K562 (cell line): ENCODE data around the gene ZSCAN5C. TPM values are rescaled to one million over a fixed set of nuclear protein-coding genes. Genes with fewer than 3 reads are reported as not detected.

Experiments used
- ARID3A ChIP-seq: IDR thresholded peaks from 2 replicates; pipeline ENCODE4 v1.6.1; 2012; ENCODE audit warnings: low read depth, low read length, improper control_type of control experiment, borderline replicate concordance
- BHLHE40 ChIP-seq: IDR thresholded peaks from 2 replicates; pipeline ENCODE4 v1.6.1; 2011; ENCODE audit warnings: low read length, improper control_type of control experiment
- CBX1 ChIP-seq: sonication (generic); IDR thresholded peaks from 2 replicates; pipeline ENCODE4 v1.6.1; 2016; ENCODE audit warnings: antibody characterized with exemption, low read depth, mild to moderate bottlenecking
- CC2D1A ChIP-seq: fragments of 450-650 bp; IDR thresholded peaks from 2 replicates; pipeline ENCODE4 v1.6.1; 2017; ENCODE audit warnings: mild to moderate bottlenecking
- GTF2F1 ChIP-seq: IDR thresholded peaks from 2 replicates; pipeline ENCODE4 v1.6.1; 2011; ENCODE audit warnings: low read depth, low read length, improper control_type of control experiment
- HBP1 ChIP-seq: fragments of 450-650 bp; formaldehyde crosslinking; IDR thresholded peaks from 2 replicates; pipeline ENCODE4 v1.4.0; 2022; ENCODE audit warnings: missing genetic modification characterization
- HCFC1 ChIP-seq: IDR thresholded peaks from 2 replicates; pipeline ENCODE4 v1.6.1; 2012; ENCODE audit warnings: low read depth, low read length, improper control_type of control experiment
- HDAC8 ChIP-seq: fragments of 450-650 bp; IDR thresholded peaks from 2 replicates; pipeline ENCODE4 v1.6.1; 2016; ENCODE audit warnings: mild to moderate bottlenecking, missing genetic modification characterization, moderate library complexity, missing compliant biosample characterization
- HOMEZ ChIP-seq: fragments of 250-450 bp; sonication (Bioruptor Pico); IDR thresholded peaks from 2 replicates; pipeline ENCODE4 v1.4.0; 2020; ENCODE audit warnings: mild to moderate bottlenecking, moderate library complexity
- LCOR ChIP-seq: sonication (generic); formaldehyde crosslinking; IDR thresholded peaks from 2 replicates; pipeline ENCODE4 v1.8.0; 2022; ENCODE audit warnings: mild to moderate bottlenecking, missing genetic modification reagents
- MTF1 ChIP-seq: fragments of 250-450 bp; sonication (Bioruptor Pico); IDR thresholded peaks from 2 replicates; pipeline ENCODE4 v1.9.0; 2021; ENCODE audit warnings: moderate library complexity, mild to moderate bottlenecking, inconsistent platforms, borderline replicate concordance
- NCOR1 ChIP-seq: fragments of 450-650 bp; IDR thresholded peaks from 2 replicates; pipeline ENCODE4 v1.6.1; 2016; ENCODE audit warnings: mild to moderate bottlenecking, moderate library complexity
- NFE2L1 ChIP-seq: fragments of 450-650 bp; IDR thresholded peaks from 2 replicates; pipeline ENCODE4 v1.6.1; 2016; ENCODE audit warnings: missing genetic modification characterization, low read depth, mild to moderate bottlenecking, missing compliant biosample characterization, moderate library complexity, borderline replicate concordance
- NR2F6 ChIP-seq: fragments of 450-650 bp; formaldehyde crosslinking; IDR thresholded peaks from 2 replicates; pipeline ENCODE4 v1.4.0; 2020; ENCODE audit warnings: mild to moderate bottlenecking
- RHOXF2B ChIP-seq: fragments of 250-450 bp; sonication (Bioruptor Pico); conservative IDR thresholded peaks from 2 replicates; pipeline ENCODE4 v1.5.1; 2021
- SAP30 ChIP-seq: fragments of 200-600 bp; sonication (generic); IDR thresholded peaks from 2 replicates; pipeline ENCODE4 v1.6.1; 2012; ENCODE audit warnings: borderline replicate concordance, low read depth, mild to moderate bottlenecking, moderate library complexity, low read length, control low read depth, inconsistent platforms; ENCODE audit not compliant: insufficient read depth, poor library complexity, severe bottlenecking
- ZNF133 ChIP-seq: fragments of 250-450 bp; sonication (Bioruptor Pico); IDR thresholded peaks from 2 replicates; pipeline ENCODE4 v1.4.0; 2020; ENCODE audit warnings: mild to moderate bottlenecking
- ZNF592 ChIP-seq: fragments of 450-650 bp; IDR thresholded peaks from 2 replicates; pipeline ENCODE4 v1.6.1; 2017; ENCODE audit warnings: antibody characterized with exemption, mild to moderate bottlenecking
- ZNF77 ChIP-seq: fragments of 250-450 bp; sonication (Bioruptor Pico); IDR thresholded peaks from 2 replicates; pipeline ENCODE4 v1.5.0; 2020
- polyA plus RNA-seq, 8 experiments: library from polyadenylated mRNA; depleted of rRNA in 4 of 8; stranded (reverse) in 5 of 8; unstranded in 3 of 8; fragments of >200 nt; fragmentation: Nextera tagmentation in 2 of 8; fragmentation: Illumina TruSeq in 1 of 8; extraction: Ambion mirVana in 2 of 8; extraction: Trizol in 1 of 8; gene quantifications; 2 replicates each; pipeline versions ENCODE4 v1.2.1 to v1.2.3, GENCODE V29; 2011 to 2014; ENCODE audit warnings: inconsistent platforms in 1 of 8, missing spikeins in 1 of 8
- total RNA-seq, 7 experiments: library from RNA; depleted of rRNA in 6 of 7; stranded (reverse); fragments of >200 nt in 6 of 7; fragmentation: Illumina TruSeq in 2 of 7; extraction: Trizol in 2 of 7; gene quantifications; 2 replicates each; pipeline versions ENCODE4 v1.2.1 to v1.2.3, GENCODE V29; 2011 to 2021; ENCODE audit warnings: low replicate concordance in 1 of 7

The ZSCAN5C gene
- total and polyA plus RNA-seq, 9 of the 15 experiments (the other 6 are each of a cell fraction or from before 2014, with no cell fraction given) = 0.07 TPM; not detected in 8

- no peak for TF ChIP-seq NCOR1
- no peak for TF ChIP-seq NR2F6 (CRISPR knock-in tag)
- TF ChIP-seq ZNF77 (CRISPR knock-in tag) = no peak
- peak; percentile 34; the same call in 1 of the 2 replicates for TF ChIP-seq MTF1 (CRISPR knock-in tag)
- TF ChIP-seq LCOR (CRISPR knock-in tag) = no peak
- no peak for TF ChIP-seq RHOXF2B (CRISPR knock-in tag)
- peak; percentile 86 for TF ChIP-seq HDAC8 (tag)
- TF ChIP-seq HOMEZ (CRISPR knock-in tag) = 0 out of 2 replicates have a peak, but pooled peaks have one; percentile 57
- TF ChIP-seq CBX1 = 0 out of 2 replicates have a peak, but pooled peaks have one; percentile 50
- TF ChIP-seq GTF2F1 = no peak
- TF ChIP-seq NFE2L1 (tag) = no peak
- TF ChIP-seq ZNF592 = peak; percentile 95
- no peak for TF ChIP-seq ZNF133 (CRISPR knock-in tag)
- TF ChIP-seq CC2D1A = peak; percentile 71
- no peak for TF ChIP-seq ARID3A
- TF ChIP-seq HBP1 = peak; percentile 83; the same call in 1 of the 2 replicates
- TF ChIP-seq HCFC1 = 0 out of 2 replicates have a peak, but pooled peaks have one; percentile 29
- TF ChIP-seq SAP30 = no peak
- TF ChIP-seq BHLHE40 = peak; percentile 38; the same call in 1 of the 2 replicates
Measured at GRCh38 chr19:56252699-56253422, 50.8 kb downstream of the ZSCAN5C start (continued).
